HepG2 (cell line): ENCODE measurements around the gene VPS37D. TPM values are rescaled to one million over a fixed set of nuclear protein-coding genes. Genes with fewer than 3 reads are reported as not detected.

Experiments
- ATAC-seq: fragments of 200-7000 bp; cut with Tn5 transposase; 3 replicates; pipeline ENCODE4 v1.9.1; 2020; ENCODE audit warnings: mild to moderate bottlenecking, moderate library complexity
- BruUV-seq: library from RNA; stranded (reverse); fragments of 400-500 nt; replicated peaks from 2 replicates; lab custom pipeline; 2021; lab: Mats Ljungman, UMichigan
- CTCF ChIA-PET: fragments of 300-600 bp; formaldehyde crosslinking; extraction: SDS; loops from one replicate; lab custom pipeline; 2021; ENCODE audit warnings: low total read pairs, inconsistent platforms, low intra/inter-chr PET ratio; lab: Yijun Ruan, JAX
- POLR2A ChIA-PET: fragments of 350-600 bp; sonication (Branson Sonifier 250); formaldehyde crosslinking; loops from one replicate; lab custom pipeline; 2020; ENCODE audit warnings: antibody characterized with exemption, inconsistent platforms; lab: Yijun Ruan, JAX
- DNase-seq: peaks from one replicate; pipeline ENCODE4 v3.0.0-alpha.2; 2015; ENCODE audit warnings: low spot score
- FAIRE-seq: peaks from 3 replicates; lab custom pipeline; 2011; peaks lifted over from hg19 to GRCh38; lab: Jason Lieb, UNC
- H2AFZ ChIP-seq: one replicate; pipeline ENCODE4 v1.6.1; 2011; ENCODE audit warnings: low read length, inconsistent platforms
- H3K27ac ChIP-seq: fragments of 300-600 bp; 3 replicates; pipeline ENCODE4 v1.8.0; 2011; ENCODE audit warnings: mixed run types, mild to moderate bottlenecking, mixed read lengths, low read length, inconsistent platforms; ENCODE audit not compliant: insufficient read depth; ENCODE audit errors: extremely low read length
- H3K27me3 ChIP-seq, 2 experiments: fragments of 200-600 bp in 1 of 2; 2 replicates in 1 of 2; 3 replicates in 1 of 2; pipeline versions ENCODE4 v1.6.0 to v1.8.0; 2011; ENCODE audit warnings: low read length in 2 of 2, mild to moderate bottlenecking in 2 of 2, moderate library complexity in 2 of 2, inconsistent platforms in 1 of 2; ENCODE audit not compliant: insufficient read depth in 2 of 2, control insufficient read depth in 1 of 2
- H3K36me3 ChIP-seq, 2 experiments: fragments of 200-600 bp in 1 of 2; replicated peaks in 1 of 2; 2 replicates in 1 of 2; 3 replicates in 1 of 2; pipeline versions ENCODE4 v1.5.1 to v1.8.0; 2011; ENCODE audit warnings: low read length in 2 of 2, inconsistent platforms in 1 of 2; ENCODE audit not compliant: insufficient read depth in 2 of 2, control insufficient read depth in 1 of 2
- H3K4me1 ChIP-seq: 2 replicates; pipeline ENCODE4 v1.5.1; 2012; ENCODE audit warnings: low read length, inconsistent platforms; ENCODE audit not compliant: insufficient read depth
- H3K4me2 ChIP-seq: 2 replicates; pipeline ENCODE4 v1.6.0; 2011; ENCODE audit warnings: low read depth, low read length, inconsistent platforms
- H3K4me3 ChIP-seq, 3 experiments: fragments of 200-600 bp in 1 of 3; sonication (generic), shearing (Covaris generic) in 1 of 3; replicated peaks in 1 of 3; 2 replicates each; pipeline ENCODE4 v1.5.1; 2011 to 2016; ENCODE audit warnings: low read length in 3 of 3, inconsistent platforms in 2 of 3, low read depth in 2 of 3, mild to moderate bottlenecking in 2 of 3, control low read depth in 1 of 3, mixed read lengths in 1 of 3; ENCODE audit not compliant: insufficient read depth in 1 of 3
- H3K79me2 ChIP-seq: one replicate; pipeline ENCODE4 v1.6.1; 2011; ENCODE audit warnings: low read length, inconsistent platforms; ENCODE audit not compliant: insufficient read depth
- H3K9ac ChIP-seq: 2 replicates; pipeline ENCODE4 v1.6.0; 2011; ENCODE audit warnings: mild to moderate bottlenecking, low read depth, low read length, inconsistent platforms; ENCODE audit not compliant: insufficient read depth
- H3K9me3 ChIP-seq: 2 replicates; pipeline ENCODE4 v1.5.1; 2012; ENCODE audit warnings: mild to moderate bottlenecking, low read length
- H4K20me1 ChIP-seq: 2 replicates; pipeline ENCODE4 v1.6.0; 2011; ENCODE audit warnings: inconsistent platforms, mild to moderate bottlenecking, low read length, moderate library complexity; ENCODE audit not compliant: insufficient read depth
- AGO1 ChIP-seq: fragments of 200-400 bp; formaldehyde crosslinking; IDR thresholded peaks from 2 replicates; pipeline ENCODE4 v1.6.1; 2017; ENCODE audit warnings: mild to moderate bottlenecking, low read depth, low read length, moderate library complexity; ENCODE audit not compliant: poor library complexity, severe bottlenecking
- ARNTL ChIP-seq: sonication (generic); formaldehyde crosslinking; IDR thresholded peaks from 2 replicates; pipeline ENCODE4 v1.4.0; 2020; ENCODE audit warnings: mild to moderate bottlenecking, missing genetic modification reagents
- ATF7 ChIP-seq, 2 experiments: fragments of 450-650 bp in 1 of 2; sonication (generic) in 1 of 2; formaldehyde crosslinking in 1 of 2; IDR thresholded peaks; 2 replicates each; pipeline versions ENCODE4 v1.4.0 to v1.6.1; 2016 to 2020; ENCODE audit warnings: antibody characterized with exemption in 1 of 2, mild to moderate bottlenecking in 1 of 2, missing genetic modification reagents in 1 of 2
- BHLHE40 ChIP-seq: IDR thresholded peaks from 2 replicates; pipeline ENCODE4 v1.6.1; 2011; ENCODE audit warnings: low read length, improper control_type of control experiment
- EEA1 ChIP-seq: sonication (generic); formaldehyde crosslinking; IDR thresholded peaks from 2 replicates; pipeline ENCODE4 v1.5.1; 2020; ENCODE audit warnings: mild to moderate bottlenecking, missing genetic modification reagents, borderline replicate concordance
- EZH2 ChIP-seq: conservative IDR thresholded peaks from 2 replicates; pipeline ENCODE4 v1.6.1; 2012; ENCODE audit warnings: mild to moderate bottlenecking, low read depth, low read length, moderate library complexity
- JUNB ChIP-seq: sonication (generic); formaldehyde crosslinking; IDR thresholded peaks from 2 replicates; pipeline ENCODE4 v1.8.0; 2022; ENCODE audit warnings: missing genetic modification reagents, mild to moderate bottlenecking, borderline replicate concordance
- RARG ChIP-seq: sonication (generic); formaldehyde crosslinking; IDR thresholded peaks from 2 replicates; pipeline ENCODE4 v1.4.0; 2020; ENCODE audit warnings: low read depth, mild to moderate bottlenecking, missing genetic modification reagents
- ZC3H13 ChIP-seq: sonication (generic); formaldehyde crosslinking; IDR thresholded peaks from 2 replicates; pipeline ENCODE4 v1.8.1; 2023; ENCODE audit warnings: mild to moderate bottlenecking, missing genetic modification reagents, moderate library complexity
- WGBS: methylation state at CpG from one replicate; pipeline ENCODE4 v1.1.6; 2017; ENCODE audit warnings: low lambda C conversion rate; 5-methylcytosine and 5-hydroxymethylcytosine counted together
- in situ Hi-C: cut with HindIII; loops from 2 replicates; pipeline ENCODE4 v1.10.0; 2017; ENCODE audit warnings: low pct_unique_long_range_greater_than_20kb; ENCODE audit not compliant: extremely low pct_ligation_motif_present
- intact Hi-C: fragments of 100-400 bp; cut with micrococcal nuclease; formaldehyde crosslinking; loops from one replicate; pipeline ENCODE4 v1.10.0; 2022; ENCODE audit not compliant: unreplicated experiment
- polyA plus RNA-seq, 8 experiments: library from polyadenylated mRNA; depleted of rRNA in 3 of 8; stranded (reverse) in 7 of 8; unstranded in 1 of 8; fragments of >200 nt; fragmentation: Illumina TruSeq in 4 of 8; extraction: Trizol in 4 of 8; gene quantifications; 2 replicates each; pipeline versions ENCODE4 v1.2.1 to v1.2.3, GENCODE V29; 2011 to 2016; ENCODE audit warnings: low read depth in 4 of 8, missing spikeins in 1 of 8, mixed read lengths in 1 of 8; ENCODE audit not compliant: insufficient read depth in 1 of 8
- total RNA-seq, 5 experiments: library from RNA; depleted of rRNA; stranded (reverse); fragments of >200 nt; fragmentation: Illumina TruSeq; extraction: Trizol; gene quantifications; 2 replicates each; pipeline ENCODE4 v1.2.3, GENCODE V29; 2016; ENCODE audit warnings: low read depth in 1 of 5
- TF ChIP-seq, protein P1 (sequence below): sonication (generic); formaldehyde crosslinking; IDR thresholded peaks from 2 replicates; pipeline ENCODE4 v1.8.1; 2023; ENCODE audit warnings: missing genetic modification reagents, inconsistent platforms, borderline replicate concordance

The VPS37D gene
- total and polyA plus RNA-seq, 2 of the 13 experiments (the other 11 are each of a cell fraction or from before 2014, with no cell fraction given): 3.8 to 6.3 TPM

DNA sequence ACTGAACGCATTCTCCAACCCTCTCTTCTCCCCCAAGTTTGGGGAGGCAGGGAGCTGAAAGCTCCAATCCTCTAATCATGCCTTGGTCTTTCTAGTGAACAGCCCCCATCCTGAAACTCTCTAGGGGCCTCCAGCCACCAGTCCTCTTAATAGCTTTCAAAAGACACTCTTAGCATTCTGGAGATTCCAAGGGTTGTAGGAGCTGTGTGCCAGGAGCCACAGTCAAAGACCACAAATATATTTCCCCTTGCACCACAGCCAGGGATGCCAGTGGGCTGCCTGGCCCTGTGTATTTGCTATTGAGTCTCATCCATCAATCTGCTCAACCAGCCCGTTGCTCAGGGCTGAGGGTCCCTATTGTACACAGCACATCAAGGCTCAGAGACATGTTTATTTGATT lies 24.8 kb upstream of the VPS37D start:
- H3K4me3 ChIP-seq: no peak overlapping the region
- no peaks in the 10 kb centered on the region for H3K79me2 ChIP-seq
- 78% methylated on average over 2 of the region's 2 CpGs for WGBS
- FAIRE-seq (no peak), ATAC-seq (no peak), DNase-seq (no peak)
- H3K4me1 ChIP-seq: peaks cover 30% of the 10 kb centered on the region
- no peak overlapping the region for H2AFZ ChIP-seq
- H3K27me3 ChIP-seq: peaks cover 3 to 12% of the 10 kb centered on the region in 2 experiments; a peak in 3 of 5 replicates
- H3K4me2 ChIP-seq: no peak overlapping the region
- intact Hi-C loops: no loop called here
- no peak for TF ChIP-seq ARNTL
- TF ChIP-seq AGO1: no peak
- no peak for TF ChIP-seq ZC3H13 (CRISPR knock-in tag)
- TF ChIP-seq EZH2: no peak
- H3K36me3 ChIP-seq: no peaks in the 10 kb centered on the region
- H3K9ac ChIP-seq: no peak overlapping the region
- ChIA-PET CTCF (no interaction called here), POLR2A (interaction anchor here (1.2 kb wide), 1 partner anchor 20 kb away, joined by 6 read pairs; no protein-coding TSS in a partner anchor)
- BruUV-seq: no TSS peak
- no peaks in the 10 kb centered on the region for H4K20me1 ChIP-seq
- peaks cover 12% of the 10 kb centered on the region for H3K9me3 ChIP-seq
- no peak overlapping the region for H3K27ac ChIP-seq
- in situ Hi-C loops: no loop called here

DNA sequence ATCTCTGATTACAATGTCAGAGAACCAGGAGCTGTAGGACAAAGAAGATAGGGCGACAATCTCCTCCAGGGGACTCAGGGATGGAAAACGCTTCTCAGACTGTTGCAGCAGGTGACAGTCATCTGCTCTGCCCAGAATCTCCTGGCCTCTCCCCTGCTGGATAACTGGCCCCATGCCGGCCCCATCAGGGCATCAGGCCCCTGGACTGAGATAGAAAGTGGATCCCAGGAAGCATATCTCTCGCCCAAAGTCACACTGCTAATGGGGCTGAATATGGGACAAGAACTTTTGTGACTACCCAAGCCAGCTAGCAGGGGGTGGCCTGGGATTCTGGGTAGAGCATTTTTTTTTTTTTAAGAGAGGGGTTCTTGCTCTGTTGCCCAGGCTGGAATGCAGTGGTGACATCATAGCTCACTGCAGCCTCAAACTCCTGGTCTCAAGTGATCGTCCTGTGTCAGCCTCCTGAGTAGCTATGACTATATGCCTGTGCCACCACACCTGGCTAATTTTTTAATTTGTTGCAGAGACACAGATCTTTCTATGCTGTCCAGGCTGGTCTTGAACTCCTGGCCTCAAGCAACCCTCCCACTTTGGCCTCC lies 22.8 kb upstream of the VPS37D start:
- CTCF ChIA-PET: no interaction called here
- no peak overlapping the region for H3K4me3 ChIP-seq
- peaks cover 12% of the 10 kb centered on the region for H3K9me3 ChIP-seq
- H3K27ac ChIP-seq: no peak overlapping the region
- in situ Hi-C loops (no loop called here), intact Hi-C loops (no loop called here)
- FAIRE-seq (no peak), DNase-seq (no peak), ATAC-seq (no peak)
- H2AFZ ChIP-seq: no peak overlapping the region
- peaks cover 49% of the 10 kb centered on the region for H3K4me1 ChIP-seq
- BruUV-seq: no TSS peak
- no peak overlapping the region for H3K4me2 ChIP-seq
- no peaks in the 10 kb centered on the region for H4K20me1 ChIP-seq
- TF ChIP-seq RARG (CRISPR knock-in tag): no peak
- no peak for TF ChIP-seq EEA1 (CRISPR knock-in tag)
- TF ChIP-seq BHLHE40: no peak
- 0 out of 2 replicates have a peak, but pooled peaks have one; percentile 10 for TF ChIP-seq ATF7 (IDR thresholded peaks at IDR 0.05)
- no peak for TF ChIP-seq ATF7 (CRISPR knock-in tag; IDR thresholded peaks at IDR 0.05)
- no peak for TF ChIP-seq JUNB (CRISPR knock-in tag)
- TF ChIP-seq, protein P1, sequence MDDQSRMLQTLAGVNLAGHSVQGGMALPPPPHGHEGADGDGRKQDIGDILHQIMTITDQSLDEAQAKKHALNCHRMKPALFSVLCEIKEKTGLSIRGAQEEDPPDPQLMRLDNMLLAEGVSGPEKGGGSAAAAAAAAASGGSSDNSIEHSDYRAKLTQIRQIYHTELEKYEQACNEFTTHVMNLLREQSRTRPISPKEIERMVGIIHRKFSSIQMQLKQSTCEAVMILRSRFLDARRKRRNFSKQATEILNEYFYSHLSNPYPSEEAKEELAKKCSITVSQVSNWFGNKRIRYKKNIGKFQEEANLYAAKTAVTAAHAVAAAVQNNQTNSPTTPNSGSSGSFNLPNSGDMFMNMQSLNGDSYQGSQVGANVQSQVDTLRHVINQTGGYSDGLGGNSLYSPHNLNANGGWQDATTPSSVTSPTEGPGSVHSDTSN (CRISPR knock-in tag): no peak
- POLR2A ChIA-PET: no interaction called here
- no peaks in the 10 kb centered on the region for H3K36me3 ChIP-seq
- peaks cover 3 to 12% of the 10 kb centered on the region in 2 experiments; a peak in 3 of 5 replicates for H3K27me3 ChIP-seq
- H3K9ac ChIP-seq: no peak overlapping the region
- 92% methylated on average over 4 of the region's 5 CpGs for WGBS
- no peaks in the 10 kb centered on the region for H3K79me2 ChIP-seq
